Vagina (tissue), 2 donors: ENCODE measurements around the gene ANKRD22. TPM values are rescaled to one million over a fixed set of nuclear protein-coding genes. Genes with fewer than 3 reads are reported as not detected.
A peak's percentile ranks its signal among the peaks of the same experiment; 100 is the strongest.

Source experiments
- DNase-seq, 2 donors: peaks; one replicate each; pipeline ENCODE4 v3.0.0-alpha.2; 2017; ENCODE audit errors: extremely low spot score in 2 of 2
- H3K27ac ChIP-seq: fragments of 200-600 bp; sonication (generic); one replicate; pipeline ENCODE4 v1.5.1; 2019
- H3K27me3 ChIP-seq: fragments of 200-600 bp; sonication (generic); one replicate; pipeline ENCODE4 v1.5.1; 2019
- H3K36me3 ChIP-seq, 2 donors: fragments of 200-600 bp; sonication (generic); one replicate each; pipeline ENCODE4 v1.5.1; 2017 to 2019
- H3K4me1 ChIP-seq: fragments of 200-600 bp; sonication (generic); one replicate; pipeline ENCODE4 v1.5.1; 2019
- H3K4me3 ChIP-seq, 2 donors: fragments of 200-600 bp; sonication (generic); 1 replicate in 1 of 2; 2 replicates in 1 of 2; pipeline ENCODE4 v1.5.1; 2016 to 2019
- H3K9me3 ChIP-seq: fragments of 200-600 bp; sonication (generic); one replicate; pipeline ENCODE4 v1.5.1; 2019
- POLR2A ChIP-seq, 2 donors: fragments of 450-650 bp; IDR thresholded peaks; one replicate each; pipeline ENCODE4 v1.6.1; 2017; ENCODE audit warnings: antibody characterized with exemption in 2 of 2, mild to moderate bottlenecking in 2 of 2, moderate library complexity in 2 of 2
- POLR2AphosphoS5 ChIP-seq, 2 donors: sonication (generic); formaldehyde crosslinking; IDR thresholded peaks; one replicate each; pipeline ENCODE4 v1.9.0; 2017; ENCODE audit warnings: antibody characterized with exemption in 2 of 2, mild to moderate bottlenecking in 2 of 2, low read depth in 1 of 2; ENCODE audit not compliant: insufficient read depth in 1 of 2
- intact Hi-C: fragments of 100-400 bp; cut with DNase I; formaldehyde crosslinking; loops from one replicate; pipeline ENCODE4 v1.15.1; 2023
- total RNA-seq: library from RNA; depleted of rRNA; stranded (reverse); fragments of >200 nt; gene quantifications from one replicate; pipeline ENCODE4 v1.2.3, GENCODE V29; 2016
- TF ChIP-seq, protein P1 (sequence below), 3 experiments: fragments of 450-650 bp in 2 of 3; fragments of 200-600 bp in 1 of 3; sonication (generic) in 1 of 3; IDR thresholded peaks; one replicate each; pipeline ENCODE4 v1.5.1; 2017 to 2019; ENCODE audit warnings: antibody characterized with exemption in 3 of 3, mild to moderate bottlenecking in 2 of 3, moderate library complexity in 2 of 3

The ANKRD22 gene
- total RNA-seq, 1 donor from 2014 or later = 4.4 TPM

- TF ChIP-seq POLR2AphosphoS5 (IDR thresholded peaks at IDR 0.05; ENCODE audit: insufficient read depth in 1 of 2, low read depth in 1 of 2) = no peak
- TF ChIP-seq, protein P1, sequence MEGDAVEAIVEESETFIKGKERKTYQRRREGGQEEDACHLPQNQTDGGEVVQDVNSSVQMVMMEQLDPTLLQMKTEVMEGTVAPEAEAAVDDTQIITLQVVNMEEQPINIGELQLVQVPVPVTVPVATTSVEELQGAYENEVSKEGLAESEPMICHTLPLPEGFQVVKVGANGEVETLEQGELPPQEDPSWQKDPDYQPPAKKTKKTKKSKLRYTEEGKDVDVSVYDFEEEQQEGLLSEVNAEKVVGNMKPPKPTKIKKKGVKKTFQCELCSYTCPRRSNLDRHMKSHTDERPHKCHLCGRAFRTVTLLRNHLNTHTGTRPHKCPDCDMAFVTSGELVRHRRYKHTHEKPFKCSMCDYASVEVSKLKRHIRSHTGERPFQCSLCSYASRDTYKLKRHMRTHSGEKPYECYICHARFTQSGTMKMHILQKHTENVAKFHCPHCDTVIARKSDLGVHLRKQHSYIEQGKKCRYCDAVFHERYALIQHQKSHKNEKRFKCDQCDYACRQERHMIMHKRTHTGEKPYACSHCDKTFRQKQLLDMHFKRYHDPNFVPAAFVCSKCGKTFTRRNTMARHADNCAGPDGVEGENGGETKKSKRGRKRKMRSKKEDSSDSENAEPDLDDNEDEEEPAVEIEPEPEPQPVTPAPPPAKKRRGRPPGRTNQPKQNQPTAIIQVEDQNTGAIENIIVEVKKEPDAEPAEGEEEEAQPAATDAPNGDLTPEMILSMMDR (IDR thresholded peaks at IDR 0.05) = no peak
- TF ChIP-seq POLR2A (IDR thresholded peaks at IDR 0.05) = no peak
- Histone ChIP-seq H3K9me3 (no peaks in the 10 kb centered on the region), H3K27me3 (no peaks in the 10 kb centered on the region), H3K4me3 (no peak overlapping the region), H3K27ac (no peak overlapping the region), H3K36me3 (no peaks in the 10 kb centered on the region), H3K4me1 (peaks cover 12% of the 10 kb centered on the region)
- DNase-seq = no peak
- intact Hi-C loops = no loop called here
These were observed 1.7 kb upstream of the ANKRD22 start for GRCh38 chr10:88853155-88853881.

DNA sequence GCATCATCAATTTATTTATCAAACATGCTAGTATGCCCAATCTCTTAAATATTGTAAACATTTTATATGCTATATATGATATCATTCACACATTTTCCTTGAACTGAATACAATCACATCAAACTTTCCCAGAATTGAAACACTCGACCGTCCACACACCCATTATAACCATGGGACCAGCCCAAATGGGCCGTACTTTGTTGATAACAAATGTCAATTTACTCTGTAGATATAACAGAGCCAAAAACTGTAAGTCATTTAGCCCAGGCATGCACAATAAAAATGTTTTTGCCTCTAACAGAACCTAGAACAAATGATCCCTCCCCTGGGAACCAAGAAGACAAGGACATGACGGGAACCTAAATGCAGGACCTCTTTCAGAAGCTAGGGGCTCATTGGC, 683 bp upstream of the ANKRD22 start:
- TF ChIP-seq POLR2A (IDR thresholded peaks at IDR 0.05) (no peak), POLR2AphosphoS5 (IDR thresholded peaks at IDR 0.05; ENCODE audit: insufficient read depth in 1 of 2, low read depth in 1 of 2) (no peak)
- TF ChIP-seq, protein P1 (IDR thresholded peaks at IDR 0.05) = no peak
- Histone ChIP-seq H3K27me3 (no peaks in the 10 kb centered on the region), H3K9me3 (no peaks in the 10 kb centered on the region), H3K27ac (no peak overlapping the region), H3K4me3 (no peak overlapping the region), H3K4me1 (peaks cover 12% of the 10 kb centered on the region), H3K36me3 (no peaks in the 10 kb centered on the region)
- no peak for DNase-seq
- intact Hi-C loops = no loop called here

DNA sequence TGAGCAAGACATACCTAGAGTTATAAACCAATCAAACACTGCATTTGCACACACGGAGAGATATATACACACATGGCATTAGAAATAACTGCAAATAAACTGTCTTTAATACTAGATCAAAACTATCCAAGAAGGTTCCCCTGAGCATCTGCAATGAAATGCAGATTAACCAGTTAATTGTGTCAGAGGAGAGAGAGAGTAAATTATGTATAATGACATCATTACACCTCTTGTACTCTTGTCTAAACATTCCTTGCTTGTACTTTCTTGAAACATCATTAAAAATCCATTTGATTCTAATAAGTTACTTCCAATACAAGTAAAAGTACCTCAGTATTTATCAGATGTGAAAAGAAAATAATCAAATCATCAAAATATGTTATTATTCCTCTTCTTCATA, 932 bp downstream of the ANKRD22 start:
- no peaks in the 10 kb centered on the region for H3K27me3 ChIP-seq
- H3K9me3 ChIP-seq = no peaks in the 10 kb centered on the region
- no peak overlapping the region for H3K4me3 ChIP-seq
- no peaks in the 10 kb centered on the region for H3K36me3 ChIP-seq
- peaks cover 12% of the 10 kb centered on the region for H3K4me1 ChIP-seq
- no peak for DNase-seq
- no peak overlapping the region for H3K27ac ChIP-seq
- intact Hi-C loops = no loop called here
- TF ChIP-seq, protein P1 (IDR thresholded peaks at IDR 0.05) = no peak
- TF ChIP-seq POLR2A (IDR thresholded peaks at IDR 0.05) (no peak), POLR2AphosphoS5 (IDR thresholded peaks at IDR 0.05; ENCODE audit: insufficient read depth in 1 of 2, low read depth in 1 of 2) (no peak)

GRCh38 chr10:88849234-88849633, 2.4 kb downstream of the ANKRD22 start:
- no peak for DNase-seq
- H3K4me1 ChIP-seq = peaks cover 12% of the 10 kb centered on the region
- H3K27ac ChIP-seq = no peak overlapping the region
- intact Hi-C loops = no loop called here
- no peak overlapping the region for H3K4me3 ChIP-seq
- no peak for TF ChIP-seq POLR2AphosphoS5 (IDR thresholded peaks at IDR 0.05; ENCODE audit: insufficient read depth in 1 of 2, low read depth in 1 of 2)
- no peak for TF ChIP-seq POLR2A (IDR thresholded peaks at IDR 0.05)
- TF ChIP-seq, protein P1 (IDR thresholded peaks at IDR 0.05) = no peak
- H3K27me3 ChIP-seq = no peaks in the 10 kb centered on the region
- H3K36me3 ChIP-seq = no peaks in the 10 kb centered on the region
- H3K9me3 ChIP-seq = no peaks in the 10 kb centered on the region

GRCh38 chr10:88848499-88848898, 3.1 kb downstream of the ANKRD22 start:
- H3K4me1 ChIP-seq = peaks cover 12% of the 10 kb centered on the region
- intact Hi-C loops = no loop called here
- TF ChIP-seq, protein P1 (IDR thresholded peaks at IDR 0.05) = no peak
- no peak for TF ChIP-seq POLR2A (IDR thresholded peaks at IDR 0.05)
- TF ChIP-seq POLR2AphosphoS5 (IDR thresholded peaks at IDR 0.05; ENCODE audit: insufficient read depth in 1 of 2, low read depth in 1 of 2) = peak in 1 of 2 donors; percentile 66
- H3K27me3 ChIP-seq = no peaks in the 10 kb centered on the region
- H3K4me3 ChIP-seq = no peak overlapping the region
- DNase-seq = no peak
- no peak overlapping the region for H3K27ac ChIP-seq
- no peaks in the 10 kb centered on the region for H3K9me3 ChIP-seq
- no peaks in the 10 kb centered on the region for H3K36me3 ChIP-seq
